PC-3 (cell line): ENCODE data around the gene LRRTM3. TPM values are rescaled to one million over a fixed set of nuclear protein-coding genes. Genes with fewer than 3 reads are reported as not detected.
A peak's percentile ranks its signal among the peaks of the same experiment; 100 is the strongest.

Experiments used
- ATAC-seq: fragments of 200-7000 bp; cut with Tn5 transposase; 2 replicates; pipeline ENCODE4 v1.9.1; 2020; ENCODE audit warnings: mild to moderate bottlenecking, moderate library complexity
- BruUV-seq: library from RNA; stranded (reverse); fragments of 400-500 nt; replicated peaks from 2 replicates; lab custom pipeline; 2021; lab: Mats Ljungman, UMichigan
- CTCF ChIA-PET: fragments of 300-600 bp; sonication (Branson Sonifier 250); formaldehyde crosslinking; loops from one replicate; lab custom pipeline; 2022; ENCODE audit warnings: antibody characterized with exemption; lab: Charles Lee
- POLR2A ChIA-PET: fragments of 300-600 bp; sonication (Branson Sonifier 250); formaldehyde crosslinking; loops from one replicate; lab custom pipeline; 2022; ENCODE audit warnings: antibody characterized with exemption; ENCODE audit not compliant: unreplicated experiment; lab: Charles Lee
- DNase-seq: peaks from one replicate; pipeline ENCODE4 v3.0.0-alpha.2; 2015
- H2AFZ ChIP-seq: fragments of 300-600 bp; sonication (generic); 2 replicates; pipeline ENCODE4 v1.6.0; 2016; ENCODE audit warnings: antibody characterized with exemption, low read length
- H3F3A ChIP-seq: fragments of 300-600 bp; sonication (generic); one replicate; pipeline ENCODE4 v1.6.0; 2017; ENCODE audit warnings: antibody characterized with exemption, low read length, control low read depth, mild to moderate bottlenecking; ENCODE audit not compliant: unreplicated experiment
- H3K27ac ChIP-seq: fragments of 300-600 bp; sonication (generic); 2 replicates; pipeline ENCODE4 v1.5.1; 2016; ENCODE audit warnings: mild to moderate bottlenecking, low read length
- H3K27me3 ChIP-seq: fragments of 300-600 bp; sonication (generic); 2 replicates; pipeline ENCODE4 v1.6.1; 2016; ENCODE audit warnings: low read length, mixed read lengths
- H3K36me3 ChIP-seq: fragments of 300-600 bp; sonication (generic); 2 replicates; pipeline ENCODE4 v1.6.1; 2016; ENCODE audit warnings: low read depth, mixed run types, low read length, mixed read lengths
- H3K4me1 ChIP-seq: fragments of 300-600 bp; sonication (generic); 2 replicates; pipeline ENCODE4 v1.5.1; 2016; ENCODE audit warnings: low read length; ENCODE audit not compliant: insufficient read depth
- H3K4me2 ChIP-seq: fragments of 300-600 bp; sonication (generic); 2 replicates; pipeline ENCODE4 v1.6.0; 2016; ENCODE audit warnings: low read length
- H3K4me3 ChIP-seq: fragments of 300-600 bp; sonication (generic); 2 replicates; pipeline ENCODE4 v1.5.1; 2016; ENCODE audit warnings: mild to moderate bottlenecking, low read length, mixed read lengths
- H3K79me2 ChIP-seq: fragments of 300-600 bp; sonication (generic); 2 replicates; pipeline ENCODE4 v1.6.1; 2017; ENCODE audit warnings: low read length, mixed read lengths
- H3K9ac ChIP-seq: fragments of 300-600 bp; sonication (generic); 2 replicates; pipeline ENCODE4 v1.6.0; 2016; ENCODE audit warnings: mild to moderate bottlenecking, low read length
- H3K9me2 ChIP-seq: fragments of 300-600 bp; sonication (generic); replicated peaks from 2 replicates; pipeline ENCODE4 v1.6.1; 2016; ENCODE audit warnings: mixed run types, low read length, mixed read lengths
- H3K9me3 ChIP-seq: fragments of 300-600 bp; sonication (generic); 2 replicates; pipeline ENCODE4 v1.6.1; 2016; ENCODE audit warnings: low read length, mixed read lengths
- H4K20me1 ChIP-seq: fragments of 300-600 bp; sonication (generic); 2 replicates; pipeline ENCODE4 v1.6.1; 2016; ENCODE audit warnings: low read length, mixed read lengths
- EZH2 ChIP-seq: fragments of 300-600 bp; sonication (generic); IDR thresholded peaks from one replicate; pipeline ENCODE4 v1.6.1; 2017; ENCODE audit warnings: antibody characterized with exemption, mild to moderate bottlenecking, low read length; ENCODE audit not compliant: unreplicated experiment
- EZH2phosphoT487 ChIP-seq: fragments of 300-600 bp; sonication (generic); IDR thresholded peaks from 2 replicates; pipeline ENCODE4 v1.6.1; 2018; ENCODE audit warnings: mild to moderate bottlenecking, antibody characterized with exemption, low read length, borderline replicate concordance
- intact Hi-C: fragments of 100-400 bp; cut with micrococcal nuclease; formaldehyde crosslinking; loops from 2 replicates; pipeline ENCODE4 v1.9.0; 2023
- total RNA-seq: library from RNA; depleted of rRNA; stranded (reverse); fragments of >200 nt; gene quantifications from 2 replicates; pipeline ENCODE4 v1.2.3, GENCODE V29; 2014
- TF ChIP-seq, protein P1 (sequence below): fragments of 300-600 bp; sonication (generic); conservative IDR thresholded peaks from 2 replicates; pipeline ENCODE4 v1.5.1; 2017; ENCODE audit warnings: antibody characterized with exemption, low read depth, mild to moderate bottlenecking, low read length

LRRTM3 gene
- total RNA-seq, 1 experiment from 2014 or later, result 0.15 TPM

DNA sequence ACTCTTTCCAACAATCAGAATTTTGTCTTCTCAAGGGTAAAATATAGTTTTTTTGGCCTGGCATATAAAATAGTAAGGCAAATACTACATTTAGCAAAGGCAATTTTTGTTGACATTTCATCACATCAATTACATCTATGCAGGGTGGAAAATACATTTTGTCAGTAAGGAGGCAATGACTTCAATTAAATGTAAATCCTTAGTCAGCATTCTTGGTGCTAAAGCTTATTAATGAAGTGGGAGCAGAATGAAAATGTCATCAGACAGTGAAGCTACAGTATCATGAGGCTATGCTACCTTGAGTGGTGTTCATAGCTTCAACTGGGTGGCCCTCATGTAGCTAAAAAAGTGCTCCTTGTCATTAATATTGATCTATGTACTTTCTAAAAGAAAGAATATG, 8.9 kb downstream of the LRRTM3 start:
- no peak for DNase-seq
- H3K4me2 ChIP-seq, result no peak overlapping the region
- no peaks in the 10 kb centered on the region for H3K9me3 ChIP-seq
- H3K4me3 ChIP-seq, result no peak overlapping the region
- H3K27ac ChIP-seq, result no peak overlapping the region
- H3F3A ChIP-seq, result no peaks in the 10 kb centered on the region
- H3K4me1 ChIP-seq, result 0 out of 2 replicates have a peak, but pooled peaks cover 3% of the 10 kb centered on the region
- CTCF ChIA-PET, result interaction anchor here (1.0 kb wide), 1 partner anchor 586 kb away, joined by 3 read pairs; no protein-coding TSS in a partner anchor
- intact Hi-C loops, result loop anchor here (5.0 to 10.0 kb wide), 3 partner anchors 752 to 1810 kb away; no protein-coding TSS in a partner anchor
- no peak for TF ChIP-seq EZH2phosphoT487
- TF ChIP-seq EZH2, result no peak
- no peaks in the 10 kb centered on the region for H3K9me2 ChIP-seq
- BruUV-seq, result no TSS peak
- ATAC-seq, result no peak
- H3K27me3 ChIP-seq, result peaks cover 40% of the 10 kb centered on the region
- no peaks in the 10 kb centered on the region for H3K79me2 ChIP-seq
- H3K36me3 ChIP-seq, result no peaks in the 10 kb centered on the region
- POLR2A ChIA-PET, result interaction anchor here (0.5 to 0.7 kb wide), 2 partner anchors 9 to 131 kb away, joined by 5 to 7 read pairs; partner anchors contain the start of gene LRRTM3
- no peak overlapping the region for H2AFZ ChIP-seq
- H3K9ac ChIP-seq, result no peak overlapping the region
- no peaks in the 10 kb centered on the region for H4K20me1 ChIP-seq

DNA sequence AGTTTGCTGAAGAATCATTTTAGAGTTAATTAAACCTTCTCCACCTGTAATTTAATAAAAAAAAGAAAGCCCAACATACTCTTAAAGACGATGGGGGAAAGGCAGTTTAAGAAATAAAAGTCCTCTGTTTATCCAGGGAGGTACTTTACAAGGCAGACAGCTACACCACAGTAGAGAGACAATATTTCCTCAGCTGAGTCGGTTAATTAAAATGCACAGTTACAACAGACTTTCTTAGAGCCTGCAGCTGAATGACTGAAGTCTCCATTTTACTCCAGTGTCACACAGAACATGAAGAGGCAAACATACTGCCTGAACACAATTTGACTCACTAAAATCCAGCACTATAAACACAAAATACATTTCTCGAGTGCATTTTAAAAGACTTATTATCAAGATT, 15.1 kb downstream of the LRRTM3 start:
- H3K4me2 ChIP-seq, result no peak overlapping the region
- peak; percentile 72 for ATAC-seq
- H3K27ac ChIP-seq, result no peak overlapping the region
- H3K9me2 ChIP-seq, result no peaks in the 10 kb centered on the region
- TF ChIP-seq EZH2phosphoT487, result no peak
- TF ChIP-seq EZH2, result no peak
- TF ChIP-seq, protein P1, sequence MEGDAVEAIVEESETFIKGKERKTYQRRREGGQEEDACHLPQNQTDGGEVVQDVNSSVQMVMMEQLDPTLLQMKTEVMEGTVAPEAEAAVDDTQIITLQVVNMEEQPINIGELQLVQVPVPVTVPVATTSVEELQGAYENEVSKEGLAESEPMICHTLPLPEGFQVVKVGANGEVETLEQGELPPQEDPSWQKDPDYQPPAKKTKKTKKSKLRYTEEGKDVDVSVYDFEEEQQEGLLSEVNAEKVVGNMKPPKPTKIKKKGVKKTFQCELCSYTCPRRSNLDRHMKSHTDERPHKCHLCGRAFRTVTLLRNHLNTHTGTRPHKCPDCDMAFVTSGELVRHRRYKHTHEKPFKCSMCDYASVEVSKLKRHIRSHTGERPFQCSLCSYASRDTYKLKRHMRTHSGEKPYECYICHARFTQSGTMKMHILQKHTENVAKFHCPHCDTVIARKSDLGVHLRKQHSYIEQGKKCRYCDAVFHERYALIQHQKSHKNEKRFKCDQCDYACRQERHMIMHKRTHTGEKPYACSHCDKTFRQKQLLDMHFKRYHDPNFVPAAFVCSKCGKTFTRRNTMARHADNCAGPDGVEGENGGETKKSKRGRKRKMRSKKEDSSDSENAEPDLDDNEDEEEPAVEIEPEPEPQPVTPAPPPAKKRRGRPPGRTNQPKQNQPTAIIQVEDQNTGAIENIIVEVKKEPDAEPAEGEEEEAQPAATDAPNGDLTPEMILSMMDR, result no peak
- no peaks in the 10 kb centered on the region for H3K9me3 ChIP-seq
- H2AFZ ChIP-seq, result no peak overlapping the region
- H4K20me1 ChIP-seq, result no peaks in the 10 kb centered on the region
- no peak for DNase-seq
- no peaks in the 10 kb centered on the region for H3K79me2 ChIP-seq
- BruUV-seq, result no TSS peak
- H3K36me3 ChIP-seq, result no peaks in the 10 kb centered on the region
- intact Hi-C loops, result loop anchor here (5.0 kb wide), 1 partner anchor 366 kb away; no protein-coding TSS in a partner anchor
- peaks cover 53% of the 10 kb centered on the region for H3K27me3 ChIP-seq
- H3F3A ChIP-seq, result no peaks in the 10 kb centered on the region
- ChIA-PET CTCF (interaction anchor here (0.8 to 1.4 kb wide), 3 partner anchors 10 to 580 kb away, joined by 4 to 6 read pairs (median 6); partner anchors contain the start of gene LRRTM3), POLR2A (interaction anchor here (0.6 kb wide), 2 partner anchors 716 to 1449 kb away, joined by 4 to 5 read pairs; no protein-coding TSS in a partner anchor)
- H3K4me3 ChIP-seq, result no peak overlapping the region
- no peaks in the 10 kb centered on the region for H3K4me1 ChIP-seq
- H3K9ac ChIP-seq, result no peak overlapping the region

DNA sequence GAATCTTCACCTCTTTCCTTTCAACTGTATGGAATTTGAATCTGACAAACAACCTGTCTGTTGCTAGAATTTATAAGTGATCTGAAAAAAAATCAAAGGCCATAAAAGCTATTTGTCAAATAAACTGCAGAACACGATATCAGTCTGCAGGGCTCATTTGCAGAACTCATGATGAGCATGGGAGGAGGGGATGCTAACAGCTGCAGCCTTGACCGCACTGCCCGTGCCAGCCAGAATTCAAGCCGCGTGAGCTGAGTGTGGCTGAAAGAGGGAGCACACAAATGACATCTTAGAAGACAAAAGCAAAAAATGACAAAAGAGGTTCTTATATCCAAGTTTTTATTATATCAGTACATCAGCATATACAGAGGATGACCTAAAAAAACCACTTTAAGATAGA, 15.7 kb downstream of the LRRTM3 start:
- H2AFZ ChIP-seq, result no peak overlapping the region
- no peaks in the 10 kb centered on the region for H3K9me2 ChIP-seq
- H4K20me1 ChIP-seq, result no peaks in the 10 kb centered on the region
- H3K36me3 ChIP-seq, result no peaks in the 10 kb centered on the region
- H3K9ac ChIP-seq, result no peak overlapping the region
- DNase-seq, result no peak
- H3K4me1 ChIP-seq, result no peaks in the 10 kb centered on the region
- no peak overlapping the region for H3K4me3 ChIP-seq
- H3F3A ChIP-seq, result no peaks in the 10 kb centered on the region
- ChIA-PET CTCF (interaction anchor here (1.4 kb wide), 1 partner anchor 10 kb away, joined by 6 read pairs; no protein-coding TSS in a partner anchor), POLR2A (no interaction called here)
- 0 out of 2 replicates have a peak, but pooled peaks have one; percentile 17 for ATAC-seq
- H3K27me3 ChIP-seq, result peaks cover 52% of the 10 kb centered on the region
- intact Hi-C loops, result loop anchor here (5.0 kb wide), 1 partner anchor 366 kb away; no protein-coding TSS in a partner anchor
- H3K79me2 ChIP-seq, result no peaks in the 10 kb centered on the region
- no peak overlapping the region for H3K4me2 ChIP-seq
- no peaks in the 10 kb centered on the region for H3K9me3 ChIP-seq
- TF ChIP-seq EZH2phosphoT487, result no peak
- TF ChIP-seq EZH2, result no peak
- TF ChIP-seq, protein P1, result no peak
- no TSS peak for BruUV-seq
- H3K27ac ChIP-seq, result no peak overlapping the region
